CD14-positive monocyte (primary cell): ENCODE results near the gene CASP8. TPM values are rescaled to one million over a fixed set of nuclear protein-coding genes. Genes with fewer than 3 reads are reported as not detected.

Source experiments
- DNase-seq, 3 donors: peaks; one replicate each; pipeline ENCODE4 v3.0.0-alpha.2; 2011 to 2022
- H2AFZ ChIP-seq: 2 replicates; pipeline ENCODE4 v1.6.0; 2012; ENCODE audit warnings: mild to moderate bottlenecking, low read depth, low read length, inconsistent platforms; ENCODE audit not compliant: insufficient read depth, poor library complexity, severe bottlenecking
- H3K27ac ChIP-seq, 2 donors: 1 replicate in 1 of 2; 2 replicates in 1 of 2; pipeline ENCODE4 v1.5.1; 2012 to 2013; ENCODE audit warnings: low read length in 2 of 2, control low read depth in 1 of 2, inconsistent platforms in 1 of 2, low read depth in 1 of 2, mild to moderate bottlenecking in 1 of 2
- H3K27me3 ChIP-seq, 2 donors: one replicate each; pipeline versions ENCODE4 v1.6.0 to v1.6.1; 2011 to 2013; ENCODE audit warnings: low read length in 2 of 2; ENCODE audit not compliant: control insufficient read depth in 2 of 2, insufficient read depth in 2 of 2
- H3K36me3 ChIP-seq, 2 donors: replicated peaks in 1 of 2; 1 replicate in 1 of 2; 2 replicates in 1 of 2; pipeline versions ENCODE4 v1.5.1 to v1.6.1; 2012 to 2013; ENCODE audit warnings: low read length in 2 of 2, control low read depth in 1 of 2, inconsistent platforms in 1 of 2, mild to moderate bottlenecking in 1 of 2; ENCODE audit not compliant: insufficient read depth in 2 of 2, control insufficient read depth in 1 of 2
- H3K4me1 ChIP-seq, 2 donors: 1 replicate in 1 of 2; 2 replicates in 1 of 2; pipeline versions ENCODE4 v1.5.1 to v1.6.1; 2012 to 2013; ENCODE audit warnings: low read length in 2 of 2, control low read depth in 1 of 2, inconsistent platforms in 1 of 2, mild to moderate bottlenecking in 1 of 2, moderate library complexity in 1 of 2; ENCODE audit not compliant: insufficient read depth in 2 of 2, control insufficient read depth in 1 of 2
- H3K4me2 ChIP-seq: replicated peaks from 2 replicates; pipeline ENCODE3; 2012; ENCODE audit warnings: low read length, moderate library complexity, mild to moderate bottlenecking; ENCODE audit not compliant: poor library complexity, severe bottlenecking; ENCODE audit errors: extremely low read depth
- H3K4me3 ChIP-seq, 3 experiments: fragments of 200-600 bp in 1 of 3; sonication (generic) in 1 of 3; replicated peaks in 1 of 3; 1 replicate in 2 of 3; 2 replicates in 1 of 3; pipeline ENCODE4 v1.5.1; 2011 to 2013; ENCODE audit warnings: low read length in 3 of 3, mild to moderate bottlenecking in 3 of 3, control low read depth in 2 of 3, low read depth in 2 of 3, inconsistent platforms in 1 of 3, moderate library complexity in 1 of 3
- H3K79me2 ChIP-seq: 2 replicates; pipeline ENCODE4 v1.6.0; 2012; ENCODE audit warnings: mild to moderate bottlenecking, control low read depth, inconsistent platforms, low read length, moderate library complexity; ENCODE audit not compliant: insufficient read depth
- H3K9ac ChIP-seq: 2 replicates; pipeline ENCODE4 v1.6.0; 2017; ENCODE audit warnings: low read length, mild to moderate bottlenecking; ENCODE audit not compliant: insufficient read depth, poor library complexity, severe bottlenecking
- H3K9me3 ChIP-seq, 2 donors: replicated peaks in 1 of 2; 1 replicate in 1 of 2; 2 replicates in 1 of 2; pipeline versions ENCODE4 v1.5.1 to v1.6.1; 2012 to 2013; ENCODE audit warnings: low read length in 2 of 2, control low read depth in 1 of 2; ENCODE audit not compliant: control insufficient read depth in 1 of 2, insufficient read depth in 1 of 2
- H4K20me1 ChIP-seq: 2 replicates; pipeline ENCODE4 v1.6.0; 2012; ENCODE audit warnings: mild to moderate bottlenecking, low read length, control low read depth, moderate library complexity; ENCODE audit not compliant: insufficient read depth
- H3K27ac Mint-ChIP-seq, 7 donors: one replicate each; pipeline ENCODE4 v1.8.0; 2020; ENCODE audit warnings: mild to moderate bottlenecking in 7 of 7, mixed read lengths in 7 of 7, moderate library complexity in 6 of 7, inconsistent platforms in 2 of 7
- H3K27me3 Mint-ChIP-seq, 3 donors: one replicate each; pipeline ENCODE4 v1.8.0; 2021 to 2022; ENCODE audit warnings: low read depth in 3 of 3, mild to moderate bottlenecking in 3 of 3, mixed read lengths in 3 of 3, moderate library complexity in 3 of 3, inconsistent platforms in 1 of 3
- H3K36me3 Mint-ChIP-seq, 2 donors: one replicate each; pipeline ENCODE4 v1.8.0; 2020; ENCODE audit warnings: mixed read lengths in 2 of 2, inconsistent platforms in 1 of 2, mild to moderate bottlenecking in 1 of 2
- H3K4me1 Mint-ChIP-seq: one replicate; pipeline ENCODE4 v1.8.0; 2020; ENCODE audit warnings: mild to moderate bottlenecking, mixed read lengths
- H3K4me3 Mint-ChIP-seq, 2 donors: one replicate each; pipeline ENCODE4 v1.8.0; 2020; ENCODE audit warnings: mild to moderate bottlenecking in 2 of 2, mixed read lengths in 2 of 2, moderate library complexity in 1 of 2
- H3K9me3 Mint-ChIP-seq, 7 donors: one replicate each; pipeline ENCODE4 v1.8.0; 2020 to 2022; ENCODE audit warnings: mixed read lengths in 7 of 7, mild to moderate bottlenecking in 6 of 7, moderate library complexity in 6 of 7, inconsistent platforms in 2 of 7
- CTCF ChIP-seq: fragments of 200-600 bp; IDR thresholded peaks from one replicate; pipeline ENCODE4 v1.8.0; 2022; ENCODE audit warnings: antibody characterized with exemption, mild to moderate bottlenecking
- WGBS: methylation state at CpG from one replicate; pipeline ENCODE4 v1.1.5; 2013; ENCODE audit warnings: missing lambda C conversion rate; ENCODE audit not compliant: insufficient coverage; 5-methylcytosine and 5-hydroxymethylcytosine counted together
- intact Hi-C, 2 donors: fragments of 100-400 bp; cut with micrococcal nuclease; formaldehyde crosslinking; loops; one replicate each; pipeline versions ENCODE4 v1.15.0 to v1.15.1; 2023
- polyA plus RNA-seq, 3 donors: library from polyadenylated mRNA; depleted of rRNA in 1 of 3; unstranded in 2 of 3; stranded (reverse) in 1 of 3; fragments of 300-500 nt in 2 of 3; fragments of >200 nt in 1 of 3; fragmentation: Illumina TruSeq in 2 of 3; gene quantifications; 1 replicate in 2 of 3; 2 replicates in 1 of 3; pipeline ENCODE4 v1.2.3, GENCODE V29; 2012 to 2021

The CASP8 gene
- polyA plus RNA-seq, 3 donors: 40.0 to 123 (median 80.7) TPM

GRCh38 chr2:201248288-201248844, 12.0 kb upstream of the CASP8 start:
- Histone ChIP-seq H3K4me3 (no peak overlapping the region), H4K20me1 (no peaks in the 10 kb centered on the region), H3K9me3 (no peaks in the 10 kb centered on the region), H3K27me3 (no peaks in the 10 kb centered on the region), H3K79me2 (peaks cover 11% of the 10 kb centered on the region), H3K9ac (no peak overlapping the region), H3K36me3 (no peaks in the 10 kb centered on the region), H3K27ac (no peak overlapping the region), H3K4me2 (no peak overlapping the region), H2AFZ (no peak overlapping the region), H3K4me1 (peaks cover 30 to 41% of the 10 kb centered on the region in 2 donors)
- peaks cover 0 to 6% (median 0%) of the 10 kb centered on the region in 3 donors for H3K27me3 Mint-ChIP-seq
- H3K36me3 Mint-ChIP-seq: peaks cover 3 to 5% of the 10 kb centered on the region in 2 donors
- no peak overlapping the region for H3K4me3 Mint-ChIP-seq
- TF ChIP-seq CTCF: no peak
- H3K9me3 Mint-ChIP-seq: no peaks in the 10 kb centered on the region
- intact Hi-C loops: no loop called here
- H3K4me1 Mint-ChIP-seq: peaks cover 41% of the 10 kb centered on the region
- 95% methylated on average over 5 of the region's 6 CpGs for WGBS
- no peak for DNase-seq
- peak overlapping the region in 2 of 7 donors; percentile 23 to 62 for H3K27ac Mint-ChIP-seq

- H3K4me3 Mint-ChIP-seq: no peak overlapping the region
- H3K27me3 Mint-ChIP-seq: peaks cover 0 to 4% (median 0%) of the 10 kb centered on the region in 3 donors
- DNase-seq: no peak
- H2AFZ ChIP-seq: no peak overlapping the region
- peaks cover 47% of the 10 kb centered on the region for H3K4me1 Mint-ChIP-seq
- H3K4me3 ChIP-seq: no peak overlapping the region
- intact Hi-C loops: no loop called here
- H3K9me3 Mint-ChIP-seq: no peaks in the 10 kb centered on the region
- no peak overlapping the region for H3K27ac ChIP-seq
- H3K36me3 ChIP-seq: no peaks in the 10 kb centered on the region
- no peaks in the 10 kb centered on the region for H4K20me1 ChIP-seq
- H3K79me2 ChIP-seq: peaks cover 12% of the 10 kb centered on the region
- H3K9ac ChIP-seq: no peak overlapping the region
- H3K36me3 Mint-ChIP-seq: peaks cover 5 to 6% of the 10 kb centered on the region in 2 donors
- H3K4me1 ChIP-seq: peaks cover 42 to 50% of the 10 kb centered on the region in 2 donors
- H3K27ac Mint-ChIP-seq: no peak overlapping the region
- H3K27me3 ChIP-seq: no peaks in the 10 kb centered on the region
- TF ChIP-seq CTCF: no peak
- no CpG with 5 or more reads among the region's 2 CpGs for WGBS
- no peak overlapping the region for H3K4me2 ChIP-seq
- no peaks in the 10 kb centered on the region for H3K9me3 ChIP-seq
These were observed 10.4 kb upstream of the CASP8 start for GRCh38 chr2:201249889-201250288.
